Measurements from ENCODE around the gene TRMU.

Gene TRMU

DNA sequence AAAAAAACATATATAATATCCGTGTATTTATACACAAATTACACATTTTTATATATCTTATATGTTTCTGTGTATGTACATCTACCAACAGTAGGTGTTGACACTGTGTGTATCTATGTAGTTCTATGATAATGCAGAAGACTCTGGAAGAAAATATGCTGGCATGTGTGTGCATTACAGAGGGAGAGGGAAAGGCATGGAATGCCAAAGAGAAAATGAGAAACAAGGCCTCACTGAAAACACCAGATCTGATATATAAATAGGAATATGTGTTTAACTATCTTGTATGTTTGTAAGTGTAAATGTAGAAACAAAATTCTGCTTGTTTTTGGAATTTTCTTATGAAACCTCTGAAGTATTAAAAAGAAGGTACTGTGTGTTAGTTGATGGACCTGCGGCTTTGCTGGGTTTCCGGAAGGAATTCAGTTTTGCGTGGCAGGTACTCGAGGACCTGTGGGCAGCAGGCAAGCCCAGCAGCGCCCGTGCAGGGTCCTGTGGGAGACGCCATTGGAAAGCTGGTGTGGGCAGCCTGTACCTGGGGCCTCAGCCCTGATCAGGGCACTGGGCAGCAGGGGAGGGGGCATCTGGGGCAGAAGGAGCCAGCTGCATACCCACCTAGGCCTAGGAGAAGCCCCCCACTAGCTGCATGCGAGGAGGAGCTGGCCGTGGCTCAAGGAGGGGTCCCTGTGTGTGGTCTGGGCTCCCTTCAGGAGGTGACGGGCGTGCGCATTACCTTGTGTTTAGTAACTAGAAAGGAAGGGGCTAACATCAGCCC, 7.6 kb upstream of the TRMU start:
- TF ChIP-seq, protein P1, sequence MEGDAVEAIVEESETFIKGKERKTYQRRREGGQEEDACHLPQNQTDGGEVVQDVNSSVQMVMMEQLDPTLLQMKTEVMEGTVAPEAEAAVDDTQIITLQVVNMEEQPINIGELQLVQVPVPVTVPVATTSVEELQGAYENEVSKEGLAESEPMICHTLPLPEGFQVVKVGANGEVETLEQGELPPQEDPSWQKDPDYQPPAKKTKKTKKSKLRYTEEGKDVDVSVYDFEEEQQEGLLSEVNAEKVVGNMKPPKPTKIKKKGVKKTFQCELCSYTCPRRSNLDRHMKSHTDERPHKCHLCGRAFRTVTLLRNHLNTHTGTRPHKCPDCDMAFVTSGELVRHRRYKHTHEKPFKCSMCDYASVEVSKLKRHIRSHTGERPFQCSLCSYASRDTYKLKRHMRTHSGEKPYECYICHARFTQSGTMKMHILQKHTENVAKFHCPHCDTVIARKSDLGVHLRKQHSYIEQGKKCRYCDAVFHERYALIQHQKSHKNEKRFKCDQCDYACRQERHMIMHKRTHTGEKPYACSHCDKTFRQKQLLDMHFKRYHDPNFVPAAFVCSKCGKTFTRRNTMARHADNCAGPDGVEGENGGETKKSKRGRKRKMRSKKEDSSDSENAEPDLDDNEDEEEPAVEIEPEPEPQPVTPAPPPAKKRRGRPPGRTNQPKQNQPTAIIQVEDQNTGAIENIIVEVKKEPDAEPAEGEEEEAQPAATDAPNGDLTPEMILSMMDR (IDR thresholded peaks at IDR 0.05; ENCODE audit: low read depth, low read length, missing control alignments): no peak
- H3K4me3 ChIP-seq (ENCODE audit: low read depth, low read length): no peak overlapping the region
- H3K27ac ChIP-seq: no peak overlapping the region
- DNase-seq: no peak
- peaks cover 4% of the 10 kb centered on the region for H3K36me3 ChIP-seq (replicated peaks)
- H3K27me3 ChIP-seq (replicated peaks): no peaks in the 10 kb centered on the region
- in situ Hi-C loops (cut with HindIII; ENCODE audit: low pct_ligation_motif_present, low sequenced_read_pairs): loop anchor here (25.0 kb wide), 1 partner anchor 159 kb away; no protein-coding TSS in a partner anchor

DNA sequence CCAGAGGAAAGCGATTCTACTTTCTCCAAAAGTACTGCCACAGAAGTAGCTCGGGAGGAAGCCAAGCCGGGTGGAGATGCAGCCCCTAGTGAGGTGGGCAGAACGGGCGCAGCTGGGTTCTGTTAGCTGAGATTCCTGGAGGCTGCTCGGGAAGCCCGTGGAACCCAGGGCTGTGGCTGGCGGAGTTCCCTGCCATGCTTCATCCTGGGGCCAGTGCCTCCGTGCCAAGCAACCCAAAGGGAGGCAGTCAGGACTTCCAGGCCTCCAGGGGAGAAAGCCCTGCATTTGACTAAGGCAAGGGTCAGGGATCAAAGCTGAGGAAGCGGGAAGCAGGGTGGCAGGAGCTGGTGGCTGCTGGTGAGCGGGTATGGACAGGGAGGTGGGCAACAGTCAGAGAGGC, 6.7 kb upstream of the TRMU start:
- Histone ChIP-seq H3K27ac (no peak overlapping the region), H3K36me3 (replicated peaks) (peaks cover 4% of the 10 kb centered on the region), H3K4me3 (ENCODE audit: low read depth, low read length) (no peak overlapping the region), H3K27me3 (replicated peaks) (no peaks in the 10 kb centered on the region)
- TF ChIP-seq, protein P1 (IDR thresholded peaks at IDR 0.05; ENCODE audit: low read depth, low read length, missing control alignments): no peak
- no peak for DNase-seq
- in situ Hi-C loops (cut with HindIII; ENCODE audit: low pct_ligation_motif_present, low sequenced_read_pairs): loop anchor here (25.0 kb wide), 1 partner anchor 159 kb away; no protein-coding TSS in a partner anchor

DNA sequence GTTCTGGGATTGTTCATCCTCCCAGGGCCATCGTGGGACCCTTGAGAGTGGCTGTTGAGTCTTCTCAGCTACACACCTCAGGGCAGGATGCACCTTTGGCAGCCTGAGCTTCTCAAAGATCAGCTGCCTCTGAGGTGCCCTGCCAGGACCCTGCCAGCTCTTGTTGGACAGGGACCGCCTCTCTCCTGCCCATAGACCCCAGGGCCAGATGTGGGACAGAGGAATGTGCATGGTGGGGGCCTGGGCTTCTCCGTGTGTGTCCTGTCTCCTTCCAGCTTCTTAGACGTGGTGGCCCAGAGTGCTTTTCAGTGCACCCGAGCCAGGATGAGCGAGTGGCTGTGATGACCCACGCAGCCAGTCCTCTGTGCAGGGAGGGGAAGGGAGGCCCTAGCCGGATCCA, 5.9 kb upstream of the TRMU start:
- no peak for DNase-seq
- Histone ChIP-seq H3K27ac (no peak overlapping the region), H3K4me3 (ENCODE audit: low read depth, low read length) (no peak overlapping the region), H3K36me3 (replicated peaks) (peaks cover 4% of the 10 kb centered on the region), H3K27me3 (replicated peaks) (no peaks in the 10 kb centered on the region)
- TF ChIP-seq, protein P1 (IDR thresholded peaks at IDR 0.05; ENCODE audit: low read depth, low read length, missing control alignments): no peak
- in situ Hi-C loops (cut with HindIII; ENCODE audit: low pct_ligation_motif_present, low sequenced_read_pairs): loop anchor here (25.0 kb wide), 1 partner anchor 158 kb away; no protein-coding TSS in a partner anchor

DNA sequence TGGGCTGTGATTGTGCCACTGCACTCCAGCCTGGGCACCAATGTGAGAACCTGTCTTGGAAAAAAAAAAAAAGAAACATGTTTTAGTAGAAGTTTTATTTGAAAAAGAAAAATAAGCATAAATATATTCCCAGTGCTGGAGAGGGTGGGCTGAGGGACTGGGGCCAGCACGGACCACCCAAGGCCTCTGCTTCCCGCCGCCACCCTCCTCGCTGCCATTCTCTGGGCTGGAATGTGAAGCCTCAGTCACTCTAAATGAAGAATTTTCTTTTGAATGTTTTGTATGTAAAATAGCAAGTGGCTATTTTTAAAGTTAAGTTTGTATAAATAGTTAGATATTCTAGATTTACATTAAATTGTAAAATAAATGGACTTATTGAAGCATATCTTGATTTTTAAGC, 5.1 kb upstream of the TRMU start:
- H3K27me3 ChIP-seq (replicated peaks): no peaks in the 10 kb centered on the region

DNA sequence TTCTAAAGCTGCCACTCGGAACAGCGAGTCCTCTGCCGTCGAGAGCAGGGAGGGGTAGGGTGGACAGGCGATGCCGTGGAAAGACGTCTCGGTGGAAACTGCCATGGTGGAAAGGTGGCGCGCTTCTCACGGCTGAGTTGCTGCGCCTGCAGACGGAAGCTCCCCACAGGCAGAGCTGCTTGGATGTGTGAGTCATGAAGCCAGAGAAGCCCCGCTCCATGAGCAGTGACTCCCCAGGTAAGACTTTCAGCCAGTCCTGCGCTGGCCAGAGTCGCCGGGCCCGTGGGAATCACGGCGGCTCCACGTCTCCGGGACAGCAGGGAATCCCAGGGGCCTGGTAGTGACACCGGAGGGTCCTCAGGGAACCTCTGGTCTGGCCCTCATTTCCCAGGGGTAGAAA, 4.0 kb upstream of the TRMU start:
- no peak overlapping the region for H3K27ac ChIP-seq
- peaks cover 4% of the 10 kb centered on the region for H3K36me3 ChIP-seq (replicated peaks)
- no peaks in the 10 kb centered on the region for H3K27me3 ChIP-seq (replicated peaks)
- in situ Hi-C loops (cut with HindIII; ENCODE audit: low pct_ligation_motif_present, low sequenced_read_pairs): loop anchor here (25.0 kb wide), 1 partner anchor 156 kb away; no protein-coding TSS in a partner anchor
- TF ChIP-seq, protein P1 (IDR thresholded peaks at IDR 0.05; ENCODE audit: low read depth, low read length, missing control alignments): no peak
- no peak for DNase-seq
- H3K4me3 ChIP-seq (ENCODE audit: low read depth, low read length): no peak overlapping the region

More for the DNA sequence above, 5.1 kb upstream of the TRMU start:
- peaks cover 4% of the 10 kb centered on the region for H3K36me3 ChIP-seq (replicated peaks)
- no peak for DNase-seq
- in situ Hi-C loops (cut with HindIII; ENCODE audit: low pct_ligation_motif_present, low sequenced_read_pairs): loop anchor here (25.0 kb wide), 1 partner anchor 157 kb away; no protein-coding TSS in a partner anchor
- no peak overlapping the region for H3K4me3 ChIP-seq (ENCODE audit: low read depth, low read length)
- H3K27ac ChIP-seq: no peak overlapping the region
- TF ChIP-seq, protein P1 (IDR thresholded peaks at IDR 0.05; ENCODE audit: low read depth, low read length, missing control alignments): no peak

Measured in brain microvascular endothelial cell (primary cell).